Small intestine (tissue), 7 donors: Measurements from ENCODE around the gene NOX1. TPM values are rescaled to one million over a fixed set of nuclear protein-coding genes. Genes with fewer than 3 reads are reported as not detected.
A peak's percentile ranks its signal among the peaks of the same experiment; 100 is the strongest.

Experiments used
- DNase-seq, 2 donors: peaks; one replicate each; pipeline versions ENCODE4 v3.0.0 to v3.0.0-alpha.2; 2013
- FAIRE-seq: peaks from 2 replicates; lab custom pipeline; 2012; peaks lifted over from hg19 to GRCh38; lab: Jason Lieb, UNC
- H3K27ac ChIP-seq, 3 donors: one replicate each; pipeline ENCODE4 v1.5.1; 2013; ENCODE audit warnings: low read length in 2 of 3, mild to moderate bottlenecking in 2 of 3, control low read depth in 1 of 3, inconsistent platforms in 1 of 3, low read depth in 1 of 3, moderate library complexity in 1 of 3
- H3K27me3 ChIP-seq, 3 donors: one replicate each; pipeline ENCODE4 v1.6.1; 2013; ENCODE audit warnings: low read length in 3 of 3, inconsistent platforms in 1 of 3; ENCODE audit not compliant: control insufficient read depth in 3 of 3, insufficient read depth in 3 of 3
- H3K36me3 ChIP-seq, 3 donors: one replicate each; pipeline ENCODE4 v1.6.1; 2013; ENCODE audit warnings: low read length in 3 of 3, inconsistent platforms in 1 of 3, low read depth in 1 of 3, mild to moderate bottlenecking in 1 of 3, moderate library complexity in 1 of 3; ENCODE audit not compliant: control insufficient read depth in 3 of 3, insufficient read depth in 2 of 3
- H3K4me1 ChIP-seq, 3 donors: one replicate each; pipeline ENCODE4 v1.6.1; 2013; ENCODE audit warnings: low read length in 2 of 3, inconsistent platforms in 1 of 3, low read depth in 1 of 3, mild to moderate bottlenecking in 1 of 3, moderate library complexity in 1 of 3; ENCODE audit not compliant: control insufficient read depth in 3 of 3, insufficient read depth in 2 of 3
- H3K4me3 ChIP-seq, 3 donors: one replicate each; pipeline ENCODE4 v1.5.1; 2013; ENCODE audit warnings: low read length in 3 of 3, control low read depth in 1 of 3, inconsistent platforms in 1 of 3, low read depth in 1 of 3, mild to moderate bottlenecking in 1 of 3, moderate library complexity in 1 of 3
- H3K9me3 ChIP-seq, 2 donors: one replicate each; pipeline ENCODE4 v1.6.1; 2013; ENCODE audit warnings: low read depth in 1 of 2, low read length in 1 of 2; ENCODE audit not compliant: control insufficient read depth in 2 of 2, insufficient read depth in 1 of 2
- WGBS, 3 donors: extraction: QIAGEN DNeasy Blood & Tissue Kit; methylation state at CpG; one replicate each; pipeline ENCODE4 v1.1.7; 2013; 5-methylcytosine and 5-hydroxymethylcytosine counted together
- polyA plus RNA-seq, 4 donors: library from polyadenylated mRNA; stranded (reverse) in 3 of 4; unstranded in 1 of 4; fragments of 200-250 nt in 3 of 4; fragments of 120-200 nt in 1 of 4; gene quantifications; one replicate each; pipeline versions ENCODE4 v1.2.1 to v1.2.3, GENCODE V29; 2013
- donor health status: healthy with polysubstance abuse.
- donor health status: control.
- donor health status: control.
- donor health status: Bipolar disorder and iron deficiency.
- donor health status: healthy.

Gene NOX1
- polyA plus RNA-seq, 4 donors, result 6.4 TPM; not detected in 3

DNA sequence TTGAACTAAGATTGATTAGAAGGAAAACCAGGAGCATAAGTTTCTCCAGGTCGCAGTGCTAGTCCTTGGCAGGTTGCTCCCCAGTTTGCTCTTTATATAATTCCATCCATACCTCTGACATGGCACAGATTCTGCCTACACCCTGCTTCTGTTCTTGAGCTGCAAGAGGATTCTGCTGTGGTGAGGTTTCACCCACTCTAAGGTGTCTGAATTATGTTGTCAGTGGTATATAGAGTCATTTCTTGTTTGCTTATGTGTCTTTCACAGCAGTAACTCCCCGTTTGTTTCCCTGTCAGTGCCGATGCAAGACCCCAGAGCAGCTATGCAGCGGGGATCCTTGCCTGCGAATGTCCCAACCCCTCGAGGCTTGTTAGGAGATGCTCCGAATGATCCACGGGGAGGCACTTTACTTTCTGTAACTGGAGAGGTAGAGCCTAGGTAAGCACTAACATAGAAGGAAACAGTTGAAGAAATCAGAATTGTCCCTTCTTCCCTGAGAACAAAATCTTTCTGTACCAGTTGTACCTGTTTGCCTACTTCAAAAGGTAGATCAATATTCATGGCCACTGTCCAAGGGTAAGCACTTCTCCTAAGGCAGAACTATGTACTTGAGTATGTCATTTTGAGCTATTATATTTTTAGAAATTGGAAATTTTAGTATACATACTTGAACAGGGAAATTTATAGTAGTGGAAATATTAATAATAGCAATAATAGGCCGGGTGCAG lies 42.8 kb downstream of the NOX1 start:
- no peak overlapping the region for H3K27ac ChIP-seq
- H3K27me3 ChIP-seq, result no peaks in the 10 kb centered on the region
- H3K4me1 ChIP-seq, result no peaks in the 10 kb centered on the region
- DNase-seq, result no peak
- H3K9me3 ChIP-seq, result no peaks in the 10 kb centered on the region
- no peak for FAIRE-seq
- 84 to 94% (median 91%) methylated on average over 9 of the region's 9 CpGs for WGBS, 3 donors
- H3K36me3 ChIP-seq, result peaks cover 4 to 25% (median 6%) of the 10 kb centered on the region in 3 donors
- no peak overlapping the region for H3K4me3 ChIP-seq

DNA sequence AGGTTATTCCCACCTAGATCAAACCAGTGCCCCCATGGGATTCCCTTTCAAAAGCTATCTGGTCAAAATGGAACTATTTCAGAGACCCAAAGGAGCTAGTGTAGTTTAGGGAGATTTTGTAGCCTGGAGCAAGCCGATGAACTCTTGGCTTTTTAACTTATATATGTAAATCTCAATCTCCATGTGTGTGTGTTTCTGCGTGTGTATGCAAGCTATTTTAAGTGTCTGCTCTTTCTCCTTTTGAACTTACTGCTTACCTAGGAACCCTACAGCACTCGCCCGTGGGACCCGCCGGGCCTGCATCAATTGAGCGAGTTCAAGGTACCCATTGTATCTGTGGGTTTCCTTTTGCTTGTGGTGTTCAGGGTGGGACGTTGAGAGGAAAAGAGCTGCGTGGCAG lies 43.6 kb downstream of the NOX1 start:
- FAIRE-seq (no peak), DNase-seq (no peak)
- WGBS, 3 donors, result 84 to 89% (median 87%) methylated on average over 9 of the region's 9 CpGs
- no peaks in the 10 kb centered on the region for H3K4me1 ChIP-seq
- no peak overlapping the region for H3K4me3 ChIP-seq
- no peaks in the 10 kb centered on the region for H3K27me3 ChIP-seq
- peaks cover 4 to 25% (median 7%) of the 10 kb centered on the region in 3 donors for H3K36me3 ChIP-seq
- no peaks in the 10 kb centered on the region for H3K9me3 ChIP-seq
- no peak overlapping the region for H3K27ac ChIP-seq

DNA sequence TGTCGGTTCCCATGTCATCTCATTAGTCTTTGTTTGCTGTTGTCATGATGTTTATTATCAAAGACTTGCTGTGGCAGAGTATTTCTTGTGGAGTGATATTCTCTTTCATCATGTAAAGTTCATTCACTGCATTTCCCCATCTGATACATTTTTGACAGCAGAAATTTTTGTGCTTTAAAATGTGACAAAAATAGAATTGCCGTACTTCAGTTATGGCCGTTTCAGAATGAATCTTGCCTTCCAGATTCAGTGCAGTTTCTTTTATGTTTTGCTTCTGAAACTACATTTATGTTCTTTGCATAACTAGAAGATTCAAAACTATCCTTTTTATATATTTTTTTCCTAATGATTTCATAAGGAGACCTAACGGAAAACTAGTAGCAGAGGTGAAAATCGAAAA lies 44.0 kb downstream of the NOX1 start:
- 75 to 85% (median 81%) methylated on average over 5 of the region's 5 CpGs for WGBS, 3 donors
- H3K27ac ChIP-seq, result no peak overlapping the region
- no peak overlapping the region for H3K4me3 ChIP-seq
- DNase-seq (no peak), FAIRE-seq (no peak)
- no peaks in the 10 kb centered on the region for H3K9me3 ChIP-seq
- no peaks in the 10 kb centered on the region for H3K27me3 ChIP-seq
- H3K36me3 ChIP-seq, result peaks cover 4 to 25% (median 8%) of the 10 kb centered on the region in 3 donors
- no peaks in the 10 kb centered on the region for H3K4me1 ChIP-seq

DNA sequence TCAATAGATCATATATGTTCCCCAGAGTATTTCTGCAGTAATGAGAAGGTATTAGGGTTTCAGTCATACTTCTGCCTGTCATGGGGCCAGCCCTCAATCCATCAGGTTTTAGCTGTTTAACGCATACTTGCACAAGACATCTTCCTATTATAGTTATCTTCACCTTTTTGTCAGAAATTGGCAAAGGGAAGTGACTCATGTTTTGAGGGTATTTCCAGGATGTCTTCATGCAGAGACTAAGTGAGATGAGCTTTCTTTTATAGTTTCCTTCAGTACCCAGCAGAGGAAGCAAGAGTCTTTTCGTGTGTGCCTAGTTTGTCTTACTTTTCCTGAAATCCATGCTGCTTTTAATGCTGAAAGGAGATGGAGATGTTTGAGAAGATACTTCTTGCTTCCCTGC lies 44.4 kb downstream of the NOX1 start:
- H3K27ac ChIP-seq, result no peak overlapping the region
- peaks cover 4 to 25% (median 8%) of the 10 kb centered on the region in 3 donors for H3K36me3 ChIP-seq
- 56 to 87% (median 65%) methylated on average over 2 of the region's 2 CpGs for WGBS, 3 donors
- H3K27me3 ChIP-seq, result no peaks in the 10 kb centered on the region
- H3K4me1 ChIP-seq, result no peaks in the 10 kb centered on the region
- DNase-seq (no peak), FAIRE-seq (no peak)
- H3K4me3 ChIP-seq, result no peak overlapping the region
- no peaks in the 10 kb centered on the region for H3K9me3 ChIP-seq

DNA sequence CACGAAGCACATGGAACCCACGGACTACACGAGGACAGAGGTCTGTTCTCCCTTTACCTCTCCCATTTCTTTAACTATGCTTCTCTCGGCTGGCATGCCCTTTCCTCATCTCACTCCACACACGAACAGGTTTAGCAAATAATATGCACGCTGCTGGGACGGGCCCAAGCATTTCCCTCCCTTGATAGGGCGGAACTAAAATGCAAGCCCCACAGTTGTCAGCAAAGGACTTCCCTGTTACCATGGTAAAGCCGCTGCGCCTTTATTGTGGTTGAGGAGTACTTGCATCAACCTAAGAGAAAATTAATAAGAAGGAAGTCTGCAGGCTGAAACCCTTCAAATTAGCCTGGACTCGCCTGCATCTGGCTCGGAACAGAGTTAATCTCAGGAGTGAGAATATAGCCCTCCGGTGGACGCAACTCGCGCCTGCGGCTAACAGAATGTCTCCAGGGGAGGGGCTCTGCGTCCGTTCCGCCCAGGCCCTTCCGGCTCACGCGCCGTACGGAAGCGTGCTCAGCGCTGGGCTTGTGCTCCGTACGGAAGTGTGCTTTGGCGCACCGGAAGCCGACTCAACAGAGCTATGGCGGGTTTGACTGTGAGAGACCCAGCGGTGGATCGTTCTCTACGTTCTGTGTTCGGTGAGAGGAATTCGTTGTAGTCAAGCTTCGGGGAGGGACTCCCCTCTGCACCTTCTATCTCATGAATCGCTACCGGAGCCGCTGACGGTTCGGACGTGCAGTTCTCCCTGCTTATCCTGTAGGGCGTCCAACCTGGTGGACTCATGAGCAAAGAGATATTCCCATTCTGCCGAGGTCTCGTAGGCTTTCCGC lies 54.1 kb downstream of the NOX1 start, which contains the start of gene CSTF2:
Gene CSTF2 (plus strand): TSS at position 555 of the 830 bp plus-strand sequence. CDS start 26 bp downstream, at position 581.
- 0 to 29% (median 4%) methylated on average over 42 to 49 of the region's 49 CpGs for WGBS, 3 donors
- Histone ChIP-seq H3K4me1 (no peaks in the 10 kb centered on the region), H3K4me3 (peak within 1 kb of the TSS; percentile 63 to 69 (median 63)), H3K27ac (peak within 1 kb of the TSS in 2 of 3 donors; percentile 74 to 82), H3K27me3 (no peaks in the 10 kb centered on the region), H3K9me3 (no peaks in the 10 kb centered on the region), H3K36me3 (peaks cover 0 to 9% (median 4%) of the 10 kb centered on the region in 3 donors)
- FAIRE-seq (no peak), DNase-seq (peak; percentile 81 to 89)

DNA sequence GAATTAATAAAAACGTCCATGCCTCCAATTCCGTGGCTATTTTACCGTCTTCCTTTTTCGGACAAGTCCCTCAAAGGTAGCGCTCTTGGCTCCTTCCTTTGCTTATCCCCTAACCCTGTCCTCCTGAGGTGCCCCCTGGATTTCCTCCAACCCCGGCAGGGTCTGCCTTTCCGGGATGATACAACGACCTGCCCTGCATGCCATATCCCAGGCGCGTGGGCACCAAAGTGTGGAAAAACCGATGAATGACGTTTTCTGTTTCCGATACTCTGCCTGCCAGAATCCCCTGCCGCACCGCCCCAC lies 54.7 kb downstream of the NOX1 start:
- Histone ChIP-seq H3K27me3 (no peaks in the 10 kb centered on the region), H3K9me3 (no peaks in the 10 kb centered on the region), H3K4me3 (peak overlapping the region; percentile 50 to 69 (median 63)), H3K4me1 (no peaks in the 10 kb centered on the region), H3K36me3 (peaks cover 0 to 9% (median 4%) of the 10 kb centered on the region in 3 donors), H3K27ac (peak overlapping the region in 2 of 3 donors; percentile 74 to 82)
- DNase-seq, result no peak
- WGBS, 3 donors, result 9 to 44% (median 21%) methylated on average over 15 of the region's 15 CpGs
- no peak for FAIRE-seq

DNA sequence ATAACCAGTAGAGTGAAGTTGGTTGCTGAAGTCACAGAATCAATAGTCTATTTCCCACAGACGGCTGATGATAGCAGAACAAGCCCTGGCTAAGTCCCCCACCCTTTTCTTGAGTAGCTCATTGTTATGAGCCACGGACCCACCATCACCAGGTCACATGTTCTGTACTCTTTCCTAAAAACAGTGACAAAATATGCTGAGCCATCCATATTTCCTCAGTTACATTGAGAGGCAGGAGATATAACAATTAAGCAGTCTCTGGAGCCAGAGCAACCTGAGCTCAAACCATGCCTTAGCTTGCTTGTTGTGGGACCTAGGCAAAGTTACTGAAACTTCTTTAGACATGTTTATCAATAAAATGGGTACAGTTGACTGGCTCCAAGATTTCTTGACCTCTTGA lies 56.8 kb downstream of the NOX1 start:
- Histone ChIP-seq H3K27me3 (no peaks in the 10 kb centered on the region), H3K36me3 (peaks cover 0 to 2% (median 0%) of the 10 kb centered on the region in 3 donors), H3K4me1 (no peaks in the 10 kb centered on the region), H3K9me3 (no peaks in the 10 kb centered on the region), H3K4me3 (no peak overlapping the region), H3K27ac (no peak overlapping the region)
- DNase-seq (no peak), FAIRE-seq (no peak)
- 48 to 68% (median 59%) methylated on average over 2 of the region's 2 CpGs for WGBS, 3 donors

DNA sequence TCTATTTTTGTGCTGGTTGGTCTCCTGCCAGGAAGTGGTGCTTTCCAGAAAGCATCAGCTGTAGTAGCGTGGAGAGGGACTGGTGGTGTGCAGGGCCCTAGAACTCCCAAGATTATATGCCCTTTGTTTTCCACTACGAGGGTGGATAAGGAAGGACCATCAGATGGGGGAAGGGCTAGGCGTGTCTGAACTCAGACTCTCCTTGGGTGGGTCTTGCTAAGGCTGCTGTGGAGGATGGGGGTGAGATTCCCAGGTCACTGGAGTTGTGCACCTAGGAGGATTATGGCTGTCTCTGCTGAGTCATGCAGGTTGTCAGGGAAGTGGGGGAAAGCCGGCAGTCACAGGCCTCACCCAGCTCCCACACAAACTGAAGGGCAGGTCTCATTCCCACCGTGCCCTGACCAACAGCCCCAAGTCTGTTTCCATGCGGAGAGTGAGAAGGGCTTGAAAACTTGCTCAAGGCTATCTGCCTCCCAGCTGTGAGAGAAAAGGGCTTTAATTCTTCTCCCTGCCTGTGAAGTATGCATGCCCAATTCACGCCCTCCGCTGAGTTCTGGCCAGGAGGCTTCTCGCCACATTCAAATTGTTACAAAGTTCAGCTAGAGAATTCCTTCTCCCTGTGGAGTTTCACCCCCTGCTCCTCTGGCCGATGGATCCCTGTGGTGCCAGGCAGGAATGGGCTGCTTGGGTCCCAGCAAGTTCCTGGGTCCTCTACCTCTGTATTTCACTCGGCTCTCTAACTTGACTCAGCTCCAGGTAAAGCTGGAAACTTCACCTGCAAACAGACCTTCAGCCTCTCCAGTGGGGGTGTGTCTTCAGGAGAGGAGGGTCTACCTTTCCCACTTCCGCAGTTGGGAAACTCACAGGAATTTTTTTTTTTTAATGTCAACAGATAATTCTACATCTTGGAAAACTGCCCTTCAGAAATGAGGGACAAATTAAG lies 61.7 kb downstream of the NOX1 start:
- Histone ChIP-seq H3K4me1 (no peaks in the 10 kb centered on the region), H3K27ac (peak overlapping the region in 2 of 3 donors; percentile 70 to 89), H3K9me3 (no peaks in the 10 kb centered on the region), H3K36me3 (no peaks in the 10 kb centered on the region), H3K4me3 (no peak overlapping the region), H3K27me3 (no peaks in the 10 kb centered on the region)
- WGBS, 3 donors, result 18 to 38% (median 38%) methylated on average over 10 to 12 of the region's 12 CpGs
- FAIRE-seq, result no peak
- DNase-seq, result peak; percentile 56 to 58
